SK-N-SH (cell line): Measurements from ENCODE around the gene PTPN6. TPM values are rescaled to one million over a fixed set of nuclear protein-coding genes. Genes with fewer than 3 reads are reported as not detected.

Experiments
- CTCF ChIA-PET: fragments of 300-600, 350-600 bp; formaldehyde crosslinking; extraction: SDS; loops from one replicate; lab custom pipeline; 2021; lab: Yijun Ruan, JAX
- POLR2A ChIA-PET: fragments of 350-600 bp; sonication (Branson Sonifier 250); formaldehyde crosslinking; extraction: SDS; loops from one replicate; lab custom pipeline; 2020; ENCODE audit warnings: antibody characterized with exemption, inconsistent platforms; lab: Yijun Ruan, JAX
- DNase-seq: peaks from one replicate; pipeline ENCODE4 v3.0.0; 2012
- H2AFZ ChIP-seq: fragments of 200-600 bp; sonication (generic); 2 replicates; pipeline ENCODE4 v1.8.1; 2016; ENCODE audit warnings: antibody characterized with exemption, mild to moderate bottlenecking, low read depth
- H3F3A ChIP-seq: fragments of 200-600 bp; sonication (generic); replicated peaks from 2 replicates; pipeline ENCODE3; 2016; ENCODE audit warnings: antibody characterized with exemption, mild to moderate bottlenecking; ENCODE audit not compliant: insufficient read depth
- H3K27ac ChIP-seq, 2 experiments: fragments of 200-500 bp in 1 of 2; fragments of 200-600 bp in 1 of 2; sonication (Bioruptor generic) in 1 of 2; sonication (generic), shearing (Covaris generic) in 1 of 2; 2 replicates each; pipeline versions ENCODE4 v1.5.1 to v1.6.1; 2014 to 2016; ENCODE audit warnings: low read depth in 2 of 2, inconsistent platforms in 1 of 2, low read length in 1 of 2, mild to moderate bottlenecking in 1 of 2, mixed read lengths in 1 of 2
- H3K27me3 ChIP-seq: fragments of 200-600 bp; sonication (generic), shearing (Covaris generic); 2 replicates; pipeline ENCODE4 v1.6.1; 2016; ENCODE audit warnings: mixed run types; ENCODE audit not compliant: insufficient read depth
- H3K36me3 ChIP-seq, 2 experiments: fragments of 200-500 bp in 1 of 2; fragments of 200-600 bp in 1 of 2; sonication (Bioruptor generic) in 1 of 2; sonication (generic) in 1 of 2; replicated peaks in 1 of 2; 2 replicates each; pipeline versions ENCODE3 to v1.5.1; 2014 to 2016; ENCODE audit warnings: low read length in 1 of 2, mild to moderate bottlenecking in 1 of 2; ENCODE audit not compliant: insufficient read depth in 2 of 2, control insufficient read depth in 1 of 2
- H3K4me1 ChIP-seq, 2 experiments: fragments of 200-500 bp in 1 of 2; fragments of 200-600 bp in 1 of 2; sonication (Bioruptor generic) in 1 of 2; sonication (generic), shearing (Covaris generic) in 1 of 2; 2 replicates each; pipeline versions ENCODE4 v1.5.1 to v1.6.1; 2014 to 2016; ENCODE audit warnings: low read depth in 1 of 2, low read length in 1 of 2, mixed run types in 1 of 2; ENCODE audit not compliant: insufficient read depth in 2 of 2, control insufficient read depth in 1 of 2
- H3K4me2 ChIP-seq: fragments of 200-600 bp; sonication (generic), shearing (Covaris generic); 2 replicates; pipeline ENCODE4 v1.6.1; 2017; ENCODE audit warnings: mixed run types
- H3K4me3 ChIP-seq, 2 experiments: fragments of 200-500 bp in 1 of 2; fragments of 200-600 bp in 1 of 2; sonication (Bioruptor generic) in 1 of 2; sonication (generic), shearing (Covaris generic) in 1 of 2; 2 replicates each; pipeline versions ENCODE4 v1.5.1 to v1.8.1; 2014 to 2016; ENCODE audit warnings: low read depth in 2 of 2, inconsistent platforms in 1 of 2, low read length in 1 of 2, mild to moderate bottlenecking in 1 of 2, mixed read lengths in 1 of 2, moderate library complexity in 1 of 2
- H3K79me2 ChIP-seq: fragments of 200-600 bp; sonication (generic); 2 replicates; pipeline ENCODE4 v1.8.1; 2017; ENCODE audit warnings: mild to moderate bottlenecking; ENCODE audit not compliant: insufficient read depth
- H3K9ac ChIP-seq: fragments of 200-600 bp; sonication (generic); 2 replicates; pipeline ENCODE4 v1.6.1; 2017; ENCODE audit warnings: mixed run types
- H3K9me2 ChIP-seq: fragments of 200-600 bp; sonication (generic); 2 replicates; pipeline ENCODE4 v1.6.1; 2017; ENCODE audit warnings: mixed run types
- H3K9me3 ChIP-seq: fragments of 200-600 bp; sonication (generic); 2 replicates; pipeline ENCODE4 v1.6.1; 2017; ENCODE audit warnings: mixed run types, mild to moderate bottlenecking, moderate library complexity
- H4K20me1 ChIP-seq: fragments of 200-600 bp; sonication (generic); 2 replicates; pipeline ENCODE4 v1.6.1; 2017; ENCODE audit warnings: mild to moderate bottlenecking, mixed run types; ENCODE audit not compliant: insufficient read depth
- CHD2 ChIP-seq: fragments of 150-350 bp; IDR thresholded peaks from 2 replicates; pipeline ENCODE4 v1.6.1; 2018; ENCODE audit warnings: low read length; ENCODE audit not compliant: partially characterized antibody
- EZH2phosphoT487 ChIP-seq: fragments of 200-600 bp; sonication (generic); IDR thresholded peaks from 2 replicates; pipeline ENCODE4 v1.6.1; 2017; ENCODE audit warnings: low read depth, mixed run types, mild to moderate bottlenecking, antibody characterized with exemption, moderate library complexity, borderline replicate concordance
- FOSL2 ChIP-seq: IDR thresholded peaks from 2 replicates; pipeline ENCODE4 v1.4.0; 2012; ENCODE audit warnings: low read depth, mild to moderate bottlenecking, moderate library complexity, borderline replicate concordance
- FOXM1 ChIP-seq: IDR thresholded peaks from 2 replicates; pipeline ENCODE4 v1.4.0; 2012; ENCODE audit warnings: low read depth, mild to moderate bottlenecking
- GATA2 ChIP-seq: sonication (generic); formaldehyde crosslinking; IDR thresholded peaks from 2 replicates; pipeline ENCODE4 v1.5.0; 2020; ENCODE audit warnings: mild to moderate bottlenecking, missing genetic modification reagents
- MEF2A ChIP-seq: IDR thresholded peaks from 2 replicates; pipeline ENCODE4 v1.4.0; 2012; ENCODE audit warnings: low read depth, borderline replicate concordance
- MXI1 ChIP-seq: IDR thresholded peaks from 2 replicates; pipeline ENCODE4 v1.6.1; 2012; ENCODE audit warnings: mild to moderate bottlenecking, low read depth, low read length, improper control_type of control experiment
- NRF1 ChIP-seq: IDR thresholded peaks from 2 replicates; pipeline ENCODE4 v1.6.1; 2012; ENCODE audit warnings: low read depth, mild to moderate bottlenecking, low read length
- PBX3 ChIP-seq: IDR thresholded peaks from 2 replicates; pipeline ENCODE4; 2012
- POLR2AphosphoS5 ChIP-seq: IDR thresholded peaks from 2 replicates; pipeline ENCODE4 v1.6.1; 2012; ENCODE audit warnings: low read depth, low read length
- RCOR1 ChIP-seq: fragments of 150-350 bp; IDR thresholded peaks from 2 replicates; pipeline ENCODE4 v1.6.1; 2017; ENCODE audit warnings: antibody characterized with exemption, low read length
- RFX5 ChIP-seq: IDR thresholded peaks from 2 replicates; pipeline ENCODE4 v1.6.1; 2012; ENCODE audit warnings: mild to moderate bottlenecking, improper control_type of control experiment, low read length
- RXRA ChIP-seq: IDR thresholded peaks from 2 replicates; pipeline ENCODE4 v1.4.0; 2012; ENCODE audit warnings: low read depth, mild to moderate bottlenecking, borderline replicate concordance
- SIN3A ChIP-seq: IDR thresholded peaks from 2 replicates; pipeline ENCODE4 v1.6.1; 2012; ENCODE audit warnings: low read depth, mild to moderate bottlenecking, low read length, moderate library complexity, borderline replicate concordance
- TAF1 ChIP-seq: IDR thresholded peaks from 2 replicates; pipeline ENCODE4 v1.6.1; 2012; ENCODE audit warnings: low read depth, mild to moderate bottlenecking, low read length, moderate library complexity, borderline replicate concordance
- TCF12 ChIP-seq: IDR thresholded peaks from 2 replicates; pipeline ENCODE4 v1.4.0; 2012
- TEAD4 ChIP-seq: IDR thresholded peaks from 2 replicates; pipeline ENCODE4 v1.4.0; 2012; ENCODE audit warnings: mild to moderate bottlenecking, borderline replicate concordance; ENCODE audit not compliant: insufficient read depth
- USF1 ChIP-seq: IDR thresholded peaks from 2 replicates; pipeline ENCODE4 v1.4.0; 2012; ENCODE audit warnings: low read depth, borderline replicate concordance
- USF2 ChIP-seq: fragments of 150-350 bp; IDR thresholded peaks from 2 replicates; pipeline ENCODE4 v1.6.1; 2017; ENCODE audit warnings: antibody characterized with exemption, low read length, low read depth, borderline replicate concordance
- WGBS: methylation state at CpG from one replicate; pipeline ENCODE4 v1.1.6; 2017; ENCODE audit warnings: low lambda C conversion rate; 5-methylcytosine and 5-hydroxymethylcytosine counted together
- polyA plus RNA-seq, 3 experiments: library from polyadenylated mRNA; depleted of rRNA; stranded (reverse); fragments of >200 nt; gene quantifications; 2 replicates each; pipeline ENCODE4 v1.2.3, GENCODE V29; 2012

Gene PTPN6
- polyA plus RNA-seq, 1 of the 3 experiments (the other 2 are of a cell fraction): 0.12 TPM

GRCh38 chr12:6977653-6978052 is 26.5 kb downstream of the PTPN6 start:
- CTCF ChIA-PET: interaction anchor here (0.8 to 1.9 kb wide), 5 partner anchors 9 to 131 kb away, joined by 3 to 6 read pairs (median 4); partner anchors contain the start of gene C1R
- no peak overlapping the region for H3K27ac ChIP-seq
- H3K9me2 ChIP-seq: no peaks in the 10 kb centered on the region
- no peak for TF ChIP-seq RCOR1
- TF ChIP-seq USF1: no peak
- TF ChIP-seq MEF2A: no peak
- TF ChIP-seq TEAD4: no peak
- TF ChIP-seq RFX5: no peak
- no peak for TF ChIP-seq TCF12
- TF ChIP-seq TAF1: no peak
- TF ChIP-seq CHD2: no peak
- TF ChIP-seq FOSL2: no peak
- TF ChIP-seq SIN3A: no peak
- TF ChIP-seq MXI1: no peak
- TF ChIP-seq EZH2phosphoT487: no peak
- TF ChIP-seq PBX3: no peak
- TF ChIP-seq NRF1: no peak
- no peak for TF ChIP-seq GATA2 (CRISPR knock-in tag)
- TF ChIP-seq POLR2AphosphoS5: no peak
- no peak for TF ChIP-seq FOXM1
- TF ChIP-seq USF2: no peak
- no peak for TF ChIP-seq RXRA
- TF ChIP-seq, all 33 proteins: peak for 0
- Histone ChIP-seq H3K79me2 (peaks cover 11% of the 10 kb centered on the region), H3F3A (no peaks in the 10 kb centered on the region), H3K4me2 (no peak overlapping the region), H3K36me3 (peaks cover 49 to 74% of the 10 kb centered on the region in 2 experiments), H3K4me3 (no peak overlapping the region), H3K9me3 (no peaks in the 10 kb centered on the region), H3K9ac (no peak overlapping the region), H3K4me1 (no peaks in the 10 kb centered on the region; a peak in 1 of 4 replicates), H2AFZ (no peak overlapping the region), H3K27me3 (no peaks in the 10 kb centered on the region), H4K20me1 (no peaks in the 10 kb centered on the region)
- DNase-seq: no peak
- 93% methylated on average over 10 of the region's 10 CpGs for WGBS
- POLR2A ChIA-PET: interaction anchor here (0.6 kb wide), 1 partner anchor 19 kb away, joined by 4 read pairs; no protein-coding TSS in a partner anchor
